ENCODE data around the gene CA6. TPM values are rescaled to one million over a fixed set of nuclear protein-coding genes. Genes with fewer than 3 reads are reported as not detected.

CA6 gene
- total and polyA plus RNA-seq, 4 donors: 0.03 TPM; not detected in 3

DNA sequence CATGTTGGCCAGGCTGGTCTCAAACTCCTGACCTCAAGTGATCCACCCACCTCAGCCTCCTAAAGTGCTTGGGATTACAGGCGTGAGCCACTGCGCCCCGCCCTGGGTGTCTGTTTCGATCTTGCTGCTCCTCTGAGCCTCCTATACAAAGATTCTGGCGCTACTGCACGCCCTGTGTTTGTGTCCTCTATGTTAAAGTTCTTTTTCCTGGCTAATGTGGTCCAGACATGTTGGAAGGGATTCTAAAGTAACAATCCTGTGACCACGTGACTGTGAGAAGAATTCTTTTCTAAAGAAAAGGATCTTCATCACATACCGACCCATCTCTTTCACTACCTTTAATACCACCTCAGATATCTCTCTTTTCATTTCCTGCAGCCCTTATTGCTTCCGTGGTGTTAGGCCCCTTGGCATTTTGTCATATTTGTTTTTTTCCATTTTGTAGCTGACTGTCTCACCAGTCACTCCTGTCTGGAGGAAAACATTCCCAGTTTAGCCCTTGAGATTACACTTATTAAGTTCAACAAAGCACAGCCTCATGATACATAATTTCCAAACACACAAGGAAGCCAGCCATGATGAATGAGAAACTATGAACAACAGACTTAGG lies 40.0 kb upstream of the CA6 start:
- H3K4me3 ChIP-seq: no peak overlapping the region
- H3K9ac ChIP-seq (ENCODE audit: insufficient read depth in 1 of 2, low read length in 2 of 2): no peak overlapping the region
- no peak for DNase-seq
- H3K36me3 ChIP-seq (ENCODE audit: control insufficient read depth in 4 of 4, insufficient read depth in 4 of 4, low read length in 4 of 4): no peaks in the 10 kb centered on the region
- no peaks in the 10 kb centered on the region for H3K27me3 ChIP-seq (ENCODE audit: control insufficient read depth in 3 of 3, insufficient read depth in 3 of 3, low read length in 2 of 3)
- 76 to 78% methylated on average over 9 of the region's 9 CpGs for WGBS, 2 donors
- H3K9me3 ChIP-seq (ENCODE audit: control insufficient read depth in 4 of 4, insufficient read depth in 3 of 4, low read length in 3 of 4): peaks cover 0 to 5% (median 0%) of the 10 kb centered on the region in 4 donors
- H3K4me1 ChIP-seq (ENCODE audit: control insufficient read depth in 5 of 5, insufficient read depth in 5 of 5, low read length in 5 of 5): peaks cover 0 to 5% (median 0%) of the 10 kb centered on the region in 5 donors
- TF ChIP-seq, protein P1, sequence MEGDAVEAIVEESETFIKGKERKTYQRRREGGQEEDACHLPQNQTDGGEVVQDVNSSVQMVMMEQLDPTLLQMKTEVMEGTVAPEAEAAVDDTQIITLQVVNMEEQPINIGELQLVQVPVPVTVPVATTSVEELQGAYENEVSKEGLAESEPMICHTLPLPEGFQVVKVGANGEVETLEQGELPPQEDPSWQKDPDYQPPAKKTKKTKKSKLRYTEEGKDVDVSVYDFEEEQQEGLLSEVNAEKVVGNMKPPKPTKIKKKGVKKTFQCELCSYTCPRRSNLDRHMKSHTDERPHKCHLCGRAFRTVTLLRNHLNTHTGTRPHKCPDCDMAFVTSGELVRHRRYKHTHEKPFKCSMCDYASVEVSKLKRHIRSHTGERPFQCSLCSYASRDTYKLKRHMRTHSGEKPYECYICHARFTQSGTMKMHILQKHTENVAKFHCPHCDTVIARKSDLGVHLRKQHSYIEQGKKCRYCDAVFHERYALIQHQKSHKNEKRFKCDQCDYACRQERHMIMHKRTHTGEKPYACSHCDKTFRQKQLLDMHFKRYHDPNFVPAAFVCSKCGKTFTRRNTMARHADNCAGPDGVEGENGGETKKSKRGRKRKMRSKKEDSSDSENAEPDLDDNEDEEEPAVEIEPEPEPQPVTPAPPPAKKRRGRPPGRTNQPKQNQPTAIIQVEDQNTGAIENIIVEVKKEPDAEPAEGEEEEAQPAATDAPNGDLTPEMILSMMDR (IDR thresholded peaks at IDR 0.05; ENCODE audit: control extremely low read depth, extremely low read depth): no peak
- ATAC-seq (ENCODE audit: insufficient read depth, low FRiP score): no peak
- H3K27ac ChIP-seq (ENCODE audit: low read depth in 1 of 2, low read length in 1 of 2): no peak overlapping the region

DNA sequence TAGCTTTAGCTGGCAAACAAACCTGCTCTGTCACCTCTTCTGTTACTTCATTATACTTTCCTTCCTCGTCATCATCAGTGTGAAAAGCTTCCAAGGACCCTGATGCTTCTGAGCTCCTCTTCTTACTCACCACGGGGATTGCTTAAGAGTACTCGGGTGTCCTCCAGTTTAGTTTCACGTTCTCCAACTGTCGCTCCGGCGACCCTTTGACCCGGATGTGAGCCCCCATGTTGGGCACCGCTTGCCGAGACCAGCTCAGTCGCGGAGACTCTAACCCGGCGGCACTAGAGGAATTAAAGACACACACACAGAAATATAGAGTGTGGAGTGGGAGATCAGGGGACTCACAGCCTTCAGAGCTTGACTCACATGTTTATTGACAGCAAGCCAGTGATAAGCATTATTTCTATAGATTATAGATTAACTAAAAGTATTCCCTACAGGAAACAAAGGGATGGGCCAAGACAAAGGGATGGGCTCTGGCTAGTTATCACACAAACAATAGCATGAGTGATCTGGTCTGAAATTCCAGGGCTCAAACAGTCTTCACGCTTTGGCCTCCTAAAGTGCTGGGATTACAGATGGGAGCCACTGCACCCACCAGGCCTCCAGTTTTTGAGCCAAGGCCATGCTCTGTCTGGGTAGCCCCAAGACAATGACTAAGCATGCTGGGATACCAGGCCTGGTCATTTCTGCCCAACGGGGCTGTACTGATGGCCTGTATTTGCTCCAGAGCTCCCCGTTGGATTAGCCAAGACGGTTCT lies 37.1 kb upstream of the CA6 start:
- Histone ChIP-seq H3K4me1 (ENCODE audit: control insufficient read depth in 5 of 5, insufficient read depth in 5 of 5, low read length in 5 of 5) (peaks cover 0 to 5% (median 0%) of the 10 kb centered on the region in 5 donors), H3K36me3 (ENCODE audit: control insufficient read depth in 4 of 4, insufficient read depth in 4 of 4, low read length in 4 of 4) (no peaks in the 10 kb centered on the region), H3K27ac (ENCODE audit: low read depth in 1 of 2, low read length in 1 of 2) (no peak overlapping the region), H3K9ac (ENCODE audit: insufficient read depth in 1 of 2, low read length in 2 of 2) (peak overlapping the region in 1 of 2 donors; percentile 23), H3K4me3 (no peak overlapping the region), H3K9me3 (ENCODE audit: control insufficient read depth in 4 of 4, insufficient read depth in 3 of 4, low read length in 3 of 4) (peaks cover 0 to 5% (median 0%) of the 10 kb centered on the region in 4 donors), H3K27me3 (ENCODE audit: control insufficient read depth in 3 of 3, insufficient read depth in 3 of 3, low read length in 2 of 3) (no peaks in the 10 kb centered on the region)
- 37 to 56% methylated on average over 18 of the region's 18 CpGs for WGBS, 2 donors
- DNase-seq (no peak), ATAC-seq (ENCODE audit: insufficient read depth, low FRiP score) (no peak)
- TF ChIP-seq, protein P1 (IDR thresholded peaks at IDR 0.05; ENCODE audit: control extremely low read depth, extremely low read depth): no peak

DNA sequence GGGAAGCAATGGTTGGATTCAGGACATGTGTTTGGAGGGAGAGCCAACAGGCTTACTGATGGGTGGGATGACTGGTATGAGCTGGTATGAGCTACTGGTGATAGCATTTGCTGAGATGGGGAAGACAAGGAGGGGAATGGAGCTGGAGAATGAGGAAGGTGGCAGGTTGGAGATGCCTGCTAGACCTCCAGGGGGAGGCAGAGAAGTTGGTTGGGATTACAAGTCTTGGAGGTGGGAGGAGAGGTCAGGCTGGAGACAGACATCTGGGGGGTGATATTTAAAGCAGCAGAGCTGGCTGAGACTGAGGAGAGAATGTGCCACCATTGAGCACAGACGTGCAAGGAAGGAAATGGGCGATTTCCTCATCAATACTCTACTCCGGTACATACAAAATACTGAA lies 35.3 kb upstream of the CA6 start:
- H3K27me3 ChIP-seq (ENCODE audit: control insufficient read depth in 3 of 3, insufficient read depth in 3 of 3, low read length in 2 of 3): no peaks in the 10 kb centered on the region
- no peak for ATAC-seq (ENCODE audit: insufficient read depth, low FRiP score)
- no peak overlapping the region for H3K27ac ChIP-seq (ENCODE audit: low read depth in 1 of 2, low read length in 1 of 2)
- DNase-seq: no peak
- H3K36me3 ChIP-seq (ENCODE audit: control insufficient read depth in 4 of 4, insufficient read depth in 4 of 4, low read length in 4 of 4): no peaks in the 10 kb centered on the region
- 41 to 60% methylated on average over 3 of the region's 3 CpGs for WGBS, 2 donors
- no peak overlapping the region for H3K9ac ChIP-seq (ENCODE audit: insufficient read depth in 1 of 2, low read length in 2 of 2)
- no peak overlapping the region for H3K4me3 ChIP-seq
- H3K9me3 ChIP-seq (ENCODE audit: control insufficient read depth in 4 of 4, insufficient read depth in 3 of 4, low read length in 3 of 4): peaks cover 0 to 5% (median 0%) of the 10 kb centered on the region in 4 donors
- TF ChIP-seq, protein P1 (IDR thresholded peaks at IDR 0.05; ENCODE audit: control extremely low read depth, extremely low read depth): no peak
- H3K4me1 ChIP-seq (ENCODE audit: control insufficient read depth in 5 of 5, insufficient read depth in 5 of 5, low read length in 5 of 5): peaks cover 0 to 5% (median 0%) of the 10 kb centered on the region in 5 donors

All from lung (tissue), 12 donors.